BE2C (cell line): Measurements from ENCODE around the gene MAP6D1.

Experiments used
- DNase-seq: peaks from one replicate; pipeline ENCODE4 v3.0.0-alpha.2; 2020
- H3K27me3 ChIP-seq: fragments of 250-450 bp; sonication (Bioruptor Pico); 2 replicates; pipeline ENCODE4 v1.5.1; 2020; ENCODE audit warnings: mild to moderate bottlenecking
- H3K36me3 ChIP-seq: fragments of 250-450 bp; sonication (Bioruptor Pico); 2 replicates; pipeline ENCODE4 v1.5.1; 2020; ENCODE audit warnings: mild to moderate bottlenecking
- H3K4me1 ChIP-seq: fragments of 250-450 bp; sonication (Bioruptor Pico); 2 replicates; pipeline ENCODE4 v1.5.1; 2020
- H3K4me3 ChIP-seq: 2 replicates; pipeline ENCODE4 v1.5.1; 2011; ENCODE audit warnings: low read depth, low read length
- H3K9me3 ChIP-seq: fragments of 250-450 bp; sonication (Bioruptor Pico); 2 replicates; pipeline ENCODE4 v1.5.1; 2020
- TF ChIP-seq, protein P1 (sequence below): IDR thresholded peaks from 2 replicates; pipeline ENCODE4 v1.5.1; 2012; ENCODE audit warnings: mild to moderate bottlenecking, low read depth, low read length

Gene MAP6D1

DNA sequence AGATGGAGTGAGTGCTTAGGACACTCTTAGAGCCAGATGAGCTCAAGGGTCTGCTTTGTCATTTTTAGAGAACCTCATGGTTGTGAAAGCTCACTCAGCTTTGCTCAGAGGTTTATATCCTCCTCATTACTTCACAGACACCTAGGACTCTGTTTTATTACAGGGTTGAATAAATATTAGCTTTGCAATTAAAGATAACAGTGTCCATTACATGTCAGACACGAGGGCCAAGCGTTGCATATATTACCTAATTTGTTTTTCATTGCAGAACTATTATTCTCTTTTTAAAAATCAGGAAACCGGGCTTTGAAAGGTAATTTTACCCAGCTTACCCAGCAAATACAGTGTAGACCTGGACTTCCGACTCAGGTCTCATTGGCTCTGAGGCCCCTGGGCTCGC is 16.1 kb downstream of the MAP6D1 start:
- no peak for DNase-seq
- Histone ChIP-seq H3K36me3 (peaks cover 78% of the 10 kb centered on the region), H3K4me3 (no peak overlapping the region), H3K27me3 (no peaks in the 10 kb centered on the region), H3K9me3 (no peaks in the 10 kb centered on the region), H3K4me1 (no peaks in the 10 kb centered on the region)
- TF ChIP-seq, protein P1, sequence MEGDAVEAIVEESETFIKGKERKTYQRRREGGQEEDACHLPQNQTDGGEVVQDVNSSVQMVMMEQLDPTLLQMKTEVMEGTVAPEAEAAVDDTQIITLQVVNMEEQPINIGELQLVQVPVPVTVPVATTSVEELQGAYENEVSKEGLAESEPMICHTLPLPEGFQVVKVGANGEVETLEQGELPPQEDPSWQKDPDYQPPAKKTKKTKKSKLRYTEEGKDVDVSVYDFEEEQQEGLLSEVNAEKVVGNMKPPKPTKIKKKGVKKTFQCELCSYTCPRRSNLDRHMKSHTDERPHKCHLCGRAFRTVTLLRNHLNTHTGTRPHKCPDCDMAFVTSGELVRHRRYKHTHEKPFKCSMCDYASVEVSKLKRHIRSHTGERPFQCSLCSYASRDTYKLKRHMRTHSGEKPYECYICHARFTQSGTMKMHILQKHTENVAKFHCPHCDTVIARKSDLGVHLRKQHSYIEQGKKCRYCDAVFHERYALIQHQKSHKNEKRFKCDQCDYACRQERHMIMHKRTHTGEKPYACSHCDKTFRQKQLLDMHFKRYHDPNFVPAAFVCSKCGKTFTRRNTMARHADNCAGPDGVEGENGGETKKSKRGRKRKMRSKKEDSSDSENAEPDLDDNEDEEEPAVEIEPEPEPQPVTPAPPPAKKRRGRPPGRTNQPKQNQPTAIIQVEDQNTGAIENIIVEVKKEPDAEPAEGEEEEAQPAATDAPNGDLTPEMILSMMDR: no peak

DNA sequence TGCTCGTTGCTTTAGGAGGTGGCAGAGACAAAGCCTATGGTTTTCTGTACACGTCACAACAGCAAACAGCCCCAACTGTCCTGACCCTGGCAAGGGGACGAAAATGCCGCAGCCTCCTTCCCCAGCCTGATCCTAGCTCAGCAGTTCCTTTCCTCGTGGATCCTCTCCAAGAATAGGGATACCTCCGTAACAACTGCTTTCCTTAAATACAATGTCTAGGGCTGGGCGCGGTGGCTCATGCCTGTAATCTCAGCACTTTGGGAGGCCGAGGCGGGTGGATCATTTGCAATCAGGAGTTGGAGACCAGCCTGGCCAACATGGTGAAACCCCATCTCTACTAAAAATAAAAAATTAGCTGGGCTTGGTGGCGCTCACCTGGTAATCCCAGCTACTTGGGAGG is 17.0 kb downstream of the MAP6D1 start:
- Histone ChIP-seq H3K36me3 (peaks cover 85% of the 10 kb centered on the region), H3K9me3 (no peaks in the 10 kb centered on the region), H3K27me3 (no peaks in the 10 kb centered on the region), H3K4me3 (no peak overlapping the region), H3K4me1 (no peaks in the 10 kb centered on the region)
- DNase-seq: no peak
- TF ChIP-seq, protein P1: no peak

DNA sequence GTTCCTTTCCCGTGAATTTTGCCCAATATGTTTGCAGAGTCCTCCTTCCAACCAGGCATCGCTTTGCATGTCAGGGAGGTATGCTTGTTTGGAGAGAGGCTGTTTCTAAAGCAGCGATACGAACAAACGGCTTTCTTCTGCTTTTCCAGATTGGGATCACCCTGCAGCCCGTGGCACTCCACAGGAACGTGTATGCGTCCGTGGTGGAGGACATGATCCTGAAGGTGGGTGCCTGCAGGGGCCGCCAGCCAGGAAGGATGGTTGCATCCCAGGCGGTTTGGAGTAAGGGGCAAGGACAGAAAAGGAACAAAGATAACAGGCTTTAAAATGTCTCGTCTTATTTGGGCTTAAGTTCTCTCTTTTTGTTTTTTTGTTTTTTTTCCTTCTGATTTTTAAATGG is 17.5 kb downstream of the MAP6D1 start:
- H3K36me3 ChIP-seq: peaks cover 90% of the 10 kb centered on the region
- H3K4me3 ChIP-seq: no peak overlapping the region
- DNase-seq: no peak
- H3K27me3 ChIP-seq: no peaks in the 10 kb centered on the region
- no peaks in the 10 kb centered on the region for H3K9me3 ChIP-seq
- no peaks in the 10 kb centered on the region for H3K4me1 ChIP-seq
- TF ChIP-seq, protein P1: no peak

DNA sequence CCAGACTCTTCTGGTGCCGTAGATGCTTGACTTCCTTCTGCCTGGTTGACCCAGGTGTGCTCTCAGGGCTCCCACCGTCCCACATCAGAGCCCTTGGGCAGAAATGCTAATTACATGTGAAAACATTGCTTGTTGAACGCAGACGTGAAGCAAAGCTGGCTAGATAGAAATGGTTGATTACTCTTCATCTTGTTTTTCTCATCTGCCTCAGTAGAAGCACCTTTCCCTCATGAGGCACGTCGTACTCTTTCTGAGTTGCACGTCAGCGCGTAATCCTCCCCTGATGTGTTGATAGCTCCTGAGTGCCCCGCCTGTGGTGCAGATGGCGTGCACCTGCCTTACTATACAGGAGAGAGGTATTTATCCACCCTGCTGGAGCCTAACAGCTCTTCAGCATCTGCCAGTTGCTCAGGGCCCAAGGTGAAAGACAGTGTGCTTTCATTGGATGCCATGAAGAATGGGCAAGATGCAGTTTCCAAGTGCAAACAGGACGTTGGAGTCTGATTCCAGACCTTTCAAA is 18.1 kb downstream of the MAP6D1 start:
- TF ChIP-seq, protein P1: no peak
- Histone ChIP-seq H3K36me3 (peaks cover 94% of the 10 kb centered on the region), H3K9me3 (no peaks in the 10 kb centered on the region), H3K4me3 (no peak overlapping the region), H3K4me1 (no peaks in the 10 kb centered on the region), H3K27me3 (no peaks in the 10 kb centered on the region)
- DNase-seq: no peak

DNA sequence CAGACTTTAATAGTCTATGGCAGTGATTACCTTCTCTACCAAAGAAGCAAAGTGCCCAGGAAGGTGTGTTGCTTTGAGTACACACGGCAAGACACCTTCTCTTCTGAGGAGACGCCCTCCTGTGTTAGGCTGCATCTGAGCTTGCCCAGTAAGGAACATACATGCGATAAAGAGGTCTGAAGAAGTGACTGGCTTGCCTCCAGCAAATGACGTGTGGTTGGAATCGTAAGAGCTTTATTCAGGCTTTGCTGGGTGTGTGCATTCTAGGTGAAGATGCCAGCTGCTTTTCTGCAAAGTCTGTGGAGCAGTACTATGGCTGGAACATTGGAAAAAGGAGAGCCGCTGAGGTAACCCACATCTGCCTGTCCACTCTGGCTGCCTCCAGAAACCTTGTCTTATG is 22.4 kb downstream of the MAP6D1 start:
- Histone ChIP-seq H3K9me3 (no peaks in the 10 kb centered on the region), H3K27me3 (no peaks in the 10 kb centered on the region), H3K4me1 (no peaks in the 10 kb centered on the region), H3K4me3 (no peak overlapping the region), H3K36me3 (peaks cover 92% of the 10 kb centered on the region)
- TF ChIP-seq, protein P1: no peak
- DNase-seq: no peak

DNA sequence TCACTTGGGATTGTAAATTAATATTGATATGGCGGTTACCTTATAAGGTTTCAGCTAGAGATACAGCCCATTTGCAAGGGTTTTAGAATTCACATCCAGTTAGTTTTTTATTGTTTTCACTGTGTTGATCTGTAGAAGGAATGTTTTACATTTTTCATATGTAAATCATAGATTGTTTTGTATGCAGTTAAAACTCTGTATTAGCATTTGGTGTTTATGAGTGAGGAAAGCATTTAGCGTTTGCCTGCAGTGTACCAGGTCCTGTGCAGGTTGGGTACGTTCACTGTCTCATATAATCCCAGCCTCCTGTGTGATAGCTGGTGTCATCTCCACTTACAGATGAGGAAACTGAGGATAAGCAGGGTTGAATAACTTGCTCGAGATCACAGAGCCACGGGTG is 23.8 kb downstream of the MAP6D1 start:
- Histone ChIP-seq H3K9me3 (no peaks in the 10 kb centered on the region), H3K36me3 (peaks cover 92% of the 10 kb centered on the region), H3K4me1 (no peaks in the 10 kb centered on the region), H3K4me3 (no peak overlapping the region), H3K27me3 (no peaks in the 10 kb centered on the region)
- TF ChIP-seq, protein P1: no peak
- DNase-seq: no peak
